ENCODE results near the gene PCDH20. TPM values are rescaled to one million over a fixed set of nuclear protein-coding genes. Genes with fewer than 3 reads are reported as not detected.

PCDH20 gene
- 0.91 and 2.5 TPM in 2 replicates for total RNA-seq (2014; rRNA removed; shearing (Covaris generic))

GRCh38 chr13:61415749-61416148 lies at the start of gene PCDH20:
Gene PCDH20 (minus strand): TSS chr13:61415849. CDS start chr13:61415158, 691 bp downstream.

Data from A375 (cell line).